K562 (cell line): ENCODE data around the gene CDC37. TPM values are rescaled to one million over a fixed set of nuclear protein-coding genes. Genes with fewer than 3 reads are reported as not detected.

Experiments
- polyA plus RNA-seq, 8 experiments: library from polyadenylated mRNA; depleted of rRNA in 4 of 8; stranded (reverse) in 5 of 8; unstranded in 3 of 8; fragments of >200 nt; fragmentation: Nextera tagmentation in 2 of 8; fragmentation: Illumina TruSeq in 1 of 8; extraction: Ambion mirVana in 2 of 8; extraction: Trizol in 1 of 8; gene quantifications; 2 replicates each; pipeline versions ENCODE4 v1.2.1 to v1.2.3, GENCODE V29; 2011 to 2014; ENCODE audit warnings: inconsistent platforms in 1 of 8, missing spikeins in 1 of 8
- total RNA-seq, 7 experiments: library from RNA; depleted of rRNA in 6 of 7; stranded (reverse); fragments of >200 nt in 6 of 7; fragmentation: Illumina TruSeq in 2 of 7; extraction: Trizol in 2 of 7; gene quantifications; 2 replicates each; pipeline versions ENCODE4 v1.2.1 to v1.2.3, GENCODE V29; 2011 to 2021; ENCODE audit warnings: low replicate concordance in 1 of 7
- TF ChIP-seq, protein P1 (sequence below): fragments of 200-600 bp; sonication (generic); IDR thresholded peaks from one replicate; pipeline ENCODE4 v1.6.1; 2012; ENCODE audit warnings: mild to moderate bottlenecking, low read depth, low read length, inconsistent platforms

The CDC37 gene
- total and polyA plus RNA-seq, 9 of the 15 experiments (the other 6 are each of a cell fraction or from before 2014, with no cell fraction given), result 6.6 to 538 (median 227) TPM

- TF ChIP-seq, protein P1, sequence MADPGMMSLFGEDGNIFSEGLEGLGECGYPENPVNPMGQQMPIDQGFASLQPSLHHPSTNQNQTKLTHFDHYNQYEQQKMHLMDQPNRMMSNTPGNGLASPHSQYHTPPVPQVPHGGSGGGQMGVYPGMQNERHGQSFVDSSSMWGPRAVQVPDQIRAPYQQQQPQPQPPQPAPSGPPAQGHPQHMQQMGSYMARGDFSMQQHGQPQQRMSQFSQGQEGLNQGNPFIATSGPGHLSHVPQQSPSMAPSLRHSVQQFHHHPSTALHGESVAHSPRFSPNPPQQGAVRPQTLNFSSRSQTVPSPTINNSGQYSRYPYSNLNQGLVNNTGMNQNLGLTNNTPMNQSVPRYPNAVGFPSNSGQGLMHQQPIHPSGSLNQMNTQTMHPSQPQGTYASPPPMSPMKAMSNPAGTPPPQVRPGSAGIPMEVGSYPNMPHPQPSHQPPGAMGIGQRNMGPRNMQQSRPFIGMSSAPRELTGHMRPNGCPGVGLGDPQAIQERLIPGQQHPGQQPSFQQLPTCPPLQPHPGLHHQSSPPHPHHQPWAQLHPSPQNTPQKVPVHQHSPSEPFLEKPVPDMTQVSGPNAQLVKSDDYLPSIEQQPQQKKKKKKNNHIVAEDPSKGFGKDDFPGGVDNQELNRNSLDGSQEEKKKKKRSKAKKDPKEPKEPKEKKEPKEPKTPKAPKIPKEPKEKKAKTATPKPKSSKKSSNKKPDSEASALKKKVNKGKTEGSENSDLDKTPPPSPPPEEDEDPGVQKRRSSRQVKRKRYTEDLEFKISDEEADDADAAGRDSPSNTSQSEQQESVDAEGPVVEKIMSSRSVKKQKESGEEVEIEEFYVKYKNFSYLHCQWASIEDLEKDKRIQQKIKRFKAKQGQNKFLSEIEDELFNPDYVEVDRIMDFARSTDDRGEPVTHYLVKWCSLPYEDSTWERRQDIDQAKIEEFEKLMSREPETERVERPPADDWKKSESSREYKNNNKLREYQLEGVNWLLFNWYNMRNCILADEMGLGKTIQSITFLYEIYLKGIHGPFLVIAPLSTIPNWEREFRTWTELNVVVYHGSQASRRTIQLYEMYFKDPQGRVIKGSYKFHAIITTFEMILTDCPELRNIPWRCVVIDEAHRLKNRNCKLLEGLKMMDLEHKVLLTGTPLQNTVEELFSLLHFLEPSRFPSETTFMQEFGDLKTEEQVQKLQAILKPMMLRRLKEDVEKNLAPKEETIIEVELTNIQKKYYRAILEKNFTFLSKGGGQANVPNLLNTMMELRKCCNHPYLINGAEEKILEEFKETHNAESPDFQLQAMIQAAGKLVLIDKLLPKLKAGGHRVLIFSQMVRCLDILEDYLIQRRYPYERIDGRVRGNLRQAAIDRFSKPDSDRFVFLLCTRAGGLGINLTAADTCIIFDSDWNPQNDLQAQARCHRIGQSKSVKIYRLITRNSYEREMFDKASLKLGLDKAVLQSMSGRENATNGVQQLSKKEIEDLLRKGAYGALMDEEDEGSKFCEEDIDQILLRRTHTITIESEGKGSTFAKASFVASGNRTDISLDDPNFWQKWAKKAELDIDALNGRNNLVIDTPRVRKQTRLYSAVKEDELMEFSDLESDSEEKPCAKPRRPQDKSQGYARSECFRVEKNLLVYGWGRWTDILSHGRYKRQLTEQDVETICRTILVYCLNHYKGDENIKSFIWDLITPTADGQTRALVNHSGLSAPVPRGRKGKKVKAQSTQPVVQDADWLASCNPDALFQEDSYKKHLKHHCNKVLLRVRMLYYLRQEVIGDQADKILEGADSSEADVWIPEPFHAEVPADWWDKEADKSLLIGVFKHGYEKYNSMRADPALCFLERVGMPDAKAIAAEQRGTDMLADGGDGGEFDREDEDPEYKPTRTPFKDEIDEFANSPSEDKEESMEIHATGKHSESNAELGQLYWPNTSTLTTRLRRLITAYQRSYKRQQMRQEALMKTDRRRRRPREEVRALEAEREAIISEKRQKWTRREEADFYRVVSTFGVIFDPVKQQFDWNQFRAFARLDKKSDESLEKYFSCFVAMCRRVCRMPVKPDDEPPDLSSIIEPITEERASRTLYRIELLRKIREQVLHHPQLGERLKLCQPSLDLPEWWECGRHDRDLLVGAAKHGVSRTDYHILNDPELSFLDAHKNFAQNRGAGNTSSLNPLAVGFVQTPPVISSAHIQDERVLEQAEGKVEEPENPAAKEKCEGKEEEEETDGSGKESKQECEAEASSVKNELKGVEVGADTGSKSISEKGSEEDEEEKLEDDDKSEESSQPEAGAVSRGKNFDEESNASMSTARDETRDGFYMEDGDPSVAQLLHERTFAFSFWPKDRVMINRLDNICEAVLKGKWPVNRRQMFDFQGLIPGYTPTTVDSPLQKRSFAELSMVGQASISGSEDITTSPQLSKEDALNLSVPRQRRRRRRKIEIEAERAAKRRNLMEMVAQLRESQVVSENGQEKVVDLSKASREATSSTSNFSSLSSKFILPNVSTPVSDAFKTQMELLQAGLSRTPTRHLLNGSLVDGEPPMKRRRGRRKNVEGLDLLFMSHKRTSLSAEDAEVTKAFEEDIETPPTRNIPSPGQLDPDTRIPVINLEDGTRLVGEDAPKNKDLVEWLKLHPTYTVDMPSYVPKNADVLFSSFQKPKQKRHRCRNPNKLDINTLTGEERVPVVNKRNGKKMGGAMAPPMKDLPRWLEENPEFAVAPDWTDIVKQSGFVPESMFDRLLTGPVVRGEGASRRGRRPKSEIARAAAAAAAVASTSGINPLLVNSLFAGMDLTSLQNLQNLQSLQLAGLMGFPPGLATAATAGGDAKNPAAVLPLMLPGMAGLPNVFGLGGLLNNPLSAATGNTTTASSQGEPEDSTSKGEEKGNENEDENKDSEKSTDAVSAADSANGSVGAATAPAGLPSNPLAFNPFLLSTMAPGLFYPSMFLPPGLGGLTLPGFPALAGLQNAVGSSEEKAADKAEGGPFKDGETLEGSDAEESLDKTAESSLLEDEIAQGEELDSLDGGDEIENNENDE, result no peak
Observed at GRCh38 chr19:10407096-10407495, 3.8 kb upstream of the CDC37 start (continued).
